WTC11 (cell line): ENCODE data around the gene ATP2A2. TPM values are rescaled to one million over a fixed set of nuclear protein-coding genes. Genes with fewer than 3 reads are reported as not detected.

ENCODE experiments used
- ATAC-seq: fragments of 200-7000 bp; cut with Tn5 transposase; 2 replicates; pipeline ENCODE4 v1.10.0; 2021; ENCODE audit warnings: mild to moderate bottlenecking, moderate library complexity
- CTCF ChIA-PET: fragments of 300-600 bp; sonication (Branson Sonifier 250); formaldehyde crosslinking; loops from one replicate; lab custom pipeline; 2021; ENCODE audit warnings: antibody characterized with exemption; lab: Charles Lee
- POLR2A ChIA-PET: fragments of 350-600 bp; sonication (Branson Sonifier 250); formaldehyde crosslinking; loops from one replicate; lab custom pipeline; 2021; ENCODE audit warnings: antibody characterized with exemption; lab: Charles Lee
- DNase-seq: peaks from one replicate; pipeline ENCODE4 v3.0.0; 2021; ENCODE audit warnings: low spot score
- H3K27ac Mint-ChIP-seq: 2 replicates; pipeline ENCODE4 v1.8.0; 2021; ENCODE audit warnings: mixed read lengths
- H3K27me3 Mint-ChIP-seq: 2 replicates; pipeline ENCODE4 v1.8.0; 2021; ENCODE audit warnings: low read depth, mild to moderate bottlenecking, moderate library complexity, mixed read lengths
- H3K36me3 Mint-ChIP-seq: 2 replicates; pipeline ENCODE4 v1.8.0; 2021; ENCODE audit warnings: mixed read lengths
- H3K4me1 Mint-ChIP-seq: 2 replicates; pipeline ENCODE4 v1.8.0; 2022; ENCODE audit warnings: mixed read lengths
- H3K4me3 Mint-ChIP-seq: 2 replicates; pipeline ENCODE4 v1.8.0; 2021; ENCODE audit warnings: mild to moderate bottlenecking, moderate library complexity, mixed read lengths
- H3K9me3 Mint-ChIP-seq: 2 replicates; pipeline ENCODE4 v1.8.0; 2021; ENCODE audit warnings: mixed read lengths
- FOXK1 ChIP-seq: sonication (generic); formaldehyde crosslinking; IDR thresholded peaks from 2 replicates; pipeline ENCODE4 v1.8.0; 2022; ENCODE audit warnings: mild to moderate bottlenecking, moderate library complexity, missing genetic modification reagents
- KAT7 ChIP-seq: sonication (generic); formaldehyde crosslinking; IDR thresholded peaks from 2 replicates; pipeline ENCODE4 v1.8.1; 2023; ENCODE audit warnings: missing genetic modification reagents, mild to moderate bottlenecking, borderline replicate concordance
- MXD4 ChIP-seq: fragments of 250-450 bp; sonication (Bioruptor Pico); IDR thresholded peaks from 2 replicates; pipeline ENCODE4 v1.8.0; 2021; ENCODE audit warnings: mild to moderate bottlenecking, moderate library complexity, borderline replicate concordance
- NR1H2 ChIP-seq: sonication (generic); formaldehyde crosslinking; IDR thresholded peaks from 2 replicates; pipeline ENCODE4 v1.9.0; 2021; ENCODE audit warnings: mild to moderate bottlenecking, moderate library complexity, missing genetic modification reagents
- NR2C2 ChIP-seq: sonication (generic); formaldehyde crosslinking; IDR thresholded peaks from 2 replicates; pipeline ENCODE4 v1.8.0; 2022; ENCODE audit warnings: mild to moderate bottlenecking, missing genetic modification reagents
- RELA ChIP-seq: sonication (generic); formaldehyde crosslinking; IDR thresholded peaks from 2 replicates; pipeline ENCODE4 v1.8.1; 2022; ENCODE audit warnings: missing genetic modification reagents, mild to moderate bottlenecking, borderline replicate concordance
- SMAD3 ChIP-seq: sonication (generic); formaldehyde crosslinking; IDR thresholded peaks from 2 replicates; pipeline ENCODE4 v1.8.0; 2022; ENCODE audit warnings: missing genetic modification reagents, mild to moderate bottlenecking, borderline replicate concordance
- ZBTB21 ChIP-seq: sonication (generic); formaldehyde crosslinking; IDR thresholded peaks from 2 replicates; pipeline ENCODE4 v1.8.1; 2023; ENCODE audit warnings: mild to moderate bottlenecking, missing genetic modification reagents, borderline replicate concordance
- ZNF138 ChIP-seq: sonication (generic); formaldehyde crosslinking; conservative IDR thresholded peaks from 2 replicates; pipeline ENCODE4 v1.8.1; 2022; ENCODE audit warnings: mild to moderate bottlenecking, moderate library complexity, missing genetic modification reagents
- ZNF219 ChIP-seq: sonication (generic); formaldehyde crosslinking; IDR thresholded peaks from 2 replicates; pipeline ENCODE4 v1.8.0; 2023; ENCODE audit warnings: missing genetic modification reagents, mild to moderate bottlenecking, borderline replicate concordance
- ZNF671 ChIP-seq: fragments of 250-450 bp; sonication (Bioruptor Pico); IDR thresholded peaks from 2 replicates; pipeline ENCODE4 v1.8.0; 2021; ENCODE audit warnings: mild to moderate bottlenecking
- total RNA-seq: library from RNA; stranded (reverse); gene quantifications from 3 replicates; pipeline ENCODE4 v1.2.3, GENCODE V29; 2021
- TF ChIP-seq, protein P1 (sequence below): sonication (generic); formaldehyde crosslinking; IDR thresholded peaks from 2 replicates; pipeline ENCODE4 v1.8.1; 2022; ENCODE audit warnings: mild to moderate bottlenecking, missing genetic modification reagents, moderate library complexity, borderline replicate concordance
- TF ChIP-seq, protein P2 (sequence below): sonication (generic); formaldehyde crosslinking; IDR thresholded peaks from 2 replicates; pipeline ENCODE4 v1.8.0; 2023; ENCODE audit warnings: missing genetic modification reagents, mild to moderate bottlenecking, borderline replicate concordance
- TF ChIP-seq, protein P3 (sequence below): sonication (generic); formaldehyde crosslinking; IDR thresholded peaks from 2 replicates; pipeline ENCODE4 v1.8.1; 2022; ENCODE audit warnings: mild to moderate bottlenecking, moderate library complexity, missing genetic modification reagents
- TF ChIP-seq, protein P4 (sequence below): sonication (generic); formaldehyde crosslinking; conservative IDR thresholded peaks from 2 replicates; pipeline ENCODE4 v1.8.1; 2023; ENCODE audit warnings: mild to moderate bottlenecking, low read depth, missing genetic modification reagents, moderate library complexity
- TF ChIP-seq, protein P5 (sequence below): sonication (generic); formaldehyde crosslinking; IDR thresholded peaks from 2 replicates; pipeline ENCODE4 v1.8.0; 2022; ENCODE audit warnings: mild to moderate bottlenecking, missing genetic modification reagents
- TF ChIP-seq, protein P6 (sequence below): sonication (generic); formaldehyde crosslinking; IDR thresholded peaks from 2 replicates; pipeline ENCODE4 v1.8.1; 2023; ENCODE audit warnings: mild to moderate bottlenecking, missing genetic modification reagents, moderate library complexity

ATP2A2 gene
- total RNA-seq, 1 experiment from 2014 or later = 239 TPM

DNA sequence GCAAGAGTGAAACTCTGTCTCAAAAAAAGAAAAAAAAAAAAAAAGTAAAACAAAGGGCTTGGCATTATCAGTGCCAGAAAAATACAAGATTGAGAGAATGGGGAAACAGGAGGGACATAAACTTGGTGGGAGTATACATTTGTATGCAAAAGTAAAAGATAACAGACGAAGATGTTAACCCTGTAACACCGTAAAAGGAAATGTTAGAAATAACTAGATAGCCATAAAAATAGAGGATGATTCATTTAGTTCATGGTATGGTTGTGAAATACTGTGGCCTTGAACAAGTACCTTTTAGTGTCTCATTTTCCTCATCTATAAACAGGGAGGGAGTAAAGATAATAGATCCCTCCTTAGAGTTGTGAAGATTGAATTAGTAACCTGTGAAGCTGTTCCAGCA is 33.3 kb downstream of the ATP2A2 start:
- no peak for DNase-seq
- no peak for ATAC-seq
- ChIA-PET POLR2A (no interaction called here), CTCF (interaction anchor here (0.9 kb wide), 1 partner anchor 214 kb away, joined by 3 read pairs; no protein-coding TSS in a partner anchor)
- Mint-ChIP-seq H3K4me3 (no peak overlapping the region), H3K27me3 (no peaks in the 10 kb centered on the region), H3K27ac (no peak overlapping the region), H3K36me3 (peaks cover 32% of the 10 kb centered on the region), H3K9me3 (no peaks in the 10 kb centered on the region), H3K4me1 (no peaks in the 10 kb centered on the region)
- TF ChIP-seq NR2C2 (CRISPR knock-in tag) = no peak
- no peak for TF ChIP-seq FOXK1 (CRISPR knock-in tag)
- no peak for TF ChIP-seq ZBTB21
- TF ChIP-seq, protein P1, sequence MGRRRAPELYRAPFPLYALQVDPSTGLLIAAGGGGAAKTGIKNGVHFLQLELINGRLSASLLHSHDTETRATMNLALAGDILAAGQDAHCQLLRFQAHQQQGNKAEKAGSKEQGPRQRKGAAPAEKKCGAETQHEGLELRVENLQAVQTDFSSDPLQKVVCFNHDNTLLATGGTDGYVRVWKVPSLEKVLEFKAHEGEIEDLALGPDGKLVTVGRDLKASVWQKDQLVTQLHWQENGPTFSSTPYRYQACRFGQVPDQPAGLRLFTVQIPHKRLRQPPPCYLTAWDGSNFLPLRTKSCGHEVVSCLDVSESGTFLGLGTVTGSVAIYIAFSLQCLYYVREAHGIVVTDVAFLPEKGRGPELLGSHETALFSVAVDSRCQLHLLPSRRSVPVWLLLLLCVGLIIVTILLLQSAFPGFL = no peak
- TF ChIP-seq, protein P2, sequence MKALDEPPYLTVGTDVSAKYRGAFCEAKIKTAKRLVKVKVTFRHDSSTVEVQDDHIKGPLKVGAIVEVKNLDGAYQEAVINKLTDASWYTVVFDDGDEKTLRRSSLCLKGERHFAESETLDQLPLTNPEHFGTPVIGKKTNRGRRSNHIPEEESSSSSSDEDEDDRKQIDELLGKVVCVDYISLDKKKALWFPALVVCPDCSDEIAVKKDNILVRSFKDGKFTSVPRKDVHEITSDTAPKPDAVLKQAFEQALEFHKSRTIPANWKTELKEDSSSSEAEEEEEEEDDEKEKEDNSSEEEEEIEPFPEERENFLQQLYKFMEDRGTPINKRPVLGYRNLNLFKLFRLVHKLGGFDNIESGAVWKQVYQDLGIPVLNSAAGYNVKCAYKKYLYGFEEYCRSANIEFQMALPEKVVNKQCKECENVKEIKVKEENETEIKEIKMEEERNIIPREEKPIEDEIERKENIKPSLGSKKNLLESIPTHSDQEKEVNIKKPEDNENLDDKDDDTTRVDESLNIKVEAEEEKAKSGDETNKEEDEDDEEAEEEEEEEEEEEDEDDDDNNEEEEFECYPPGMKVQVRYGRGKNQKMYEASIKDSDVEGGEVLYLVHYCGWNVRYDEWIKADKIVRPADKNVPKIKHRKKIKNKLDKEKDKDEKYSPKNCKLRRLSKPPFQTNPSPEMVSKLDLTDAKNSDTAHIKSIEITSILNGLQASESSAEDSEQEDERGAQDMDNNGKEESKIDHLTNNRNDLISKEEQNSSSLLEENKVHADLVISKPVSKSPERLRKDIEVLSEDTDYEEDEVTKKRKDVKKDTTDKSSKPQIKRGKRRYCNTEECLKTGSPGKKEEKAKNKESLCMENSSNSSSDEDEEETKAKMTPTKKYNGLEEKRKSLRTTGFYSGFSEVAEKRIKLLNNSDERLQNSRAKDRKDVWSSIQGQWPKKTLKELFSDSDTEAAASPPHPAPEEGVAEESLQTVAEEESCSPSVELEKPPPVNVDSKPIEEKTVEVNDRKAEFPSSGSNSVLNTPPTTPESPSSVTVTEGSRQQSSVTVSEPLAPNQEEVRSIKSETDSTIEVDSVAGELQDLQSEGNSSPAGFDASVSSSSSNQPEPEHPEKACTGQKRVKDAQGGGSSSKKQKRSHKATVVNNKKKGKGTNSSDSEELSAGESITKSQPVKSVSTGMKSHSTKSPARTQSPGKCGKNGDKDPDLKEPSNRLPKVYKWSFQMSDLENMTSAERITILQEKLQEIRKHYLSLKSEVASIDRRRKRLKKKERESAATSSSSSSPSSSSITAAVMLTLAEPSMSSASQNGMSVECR (CRISPR knock-in tag) = no peak
- no peak for TF ChIP-seq ZNF671 (CRISPR knock-in tag)
- no peak for TF ChIP-seq MXD4 (CRISPR knock-in tag)
- no peak for TF ChIP-seq SMAD3 (CRISPR knock-in tag)
- TF ChIP-seq KAT7 (CRISPR knock-in tag) = no peak
- TF ChIP-seq RELA (CRISPR knock-in tag) = no peak
- TF ChIP-seq, protein P3, sequence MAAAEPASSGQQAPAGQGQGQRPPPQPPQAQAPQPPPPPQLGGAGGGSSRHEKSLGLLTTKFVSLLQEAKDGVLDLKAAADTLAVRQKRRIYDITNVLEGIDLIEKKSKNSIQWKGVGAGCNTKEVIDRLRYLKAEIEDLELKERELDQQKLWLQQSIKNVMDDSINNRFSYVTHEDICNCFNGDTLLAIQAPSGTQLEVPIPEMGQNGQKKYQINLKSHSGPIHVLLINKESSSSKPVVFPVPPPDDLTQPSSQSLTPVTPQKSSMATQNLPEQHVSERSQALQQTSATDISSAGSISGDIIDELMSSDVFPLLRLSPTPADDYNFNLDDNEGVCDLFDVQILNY (CRISPR knock-in tag) = no peak
- TF ChIP-seq NR1H2 = no peak
- TF ChIP-seq, protein P4, sequence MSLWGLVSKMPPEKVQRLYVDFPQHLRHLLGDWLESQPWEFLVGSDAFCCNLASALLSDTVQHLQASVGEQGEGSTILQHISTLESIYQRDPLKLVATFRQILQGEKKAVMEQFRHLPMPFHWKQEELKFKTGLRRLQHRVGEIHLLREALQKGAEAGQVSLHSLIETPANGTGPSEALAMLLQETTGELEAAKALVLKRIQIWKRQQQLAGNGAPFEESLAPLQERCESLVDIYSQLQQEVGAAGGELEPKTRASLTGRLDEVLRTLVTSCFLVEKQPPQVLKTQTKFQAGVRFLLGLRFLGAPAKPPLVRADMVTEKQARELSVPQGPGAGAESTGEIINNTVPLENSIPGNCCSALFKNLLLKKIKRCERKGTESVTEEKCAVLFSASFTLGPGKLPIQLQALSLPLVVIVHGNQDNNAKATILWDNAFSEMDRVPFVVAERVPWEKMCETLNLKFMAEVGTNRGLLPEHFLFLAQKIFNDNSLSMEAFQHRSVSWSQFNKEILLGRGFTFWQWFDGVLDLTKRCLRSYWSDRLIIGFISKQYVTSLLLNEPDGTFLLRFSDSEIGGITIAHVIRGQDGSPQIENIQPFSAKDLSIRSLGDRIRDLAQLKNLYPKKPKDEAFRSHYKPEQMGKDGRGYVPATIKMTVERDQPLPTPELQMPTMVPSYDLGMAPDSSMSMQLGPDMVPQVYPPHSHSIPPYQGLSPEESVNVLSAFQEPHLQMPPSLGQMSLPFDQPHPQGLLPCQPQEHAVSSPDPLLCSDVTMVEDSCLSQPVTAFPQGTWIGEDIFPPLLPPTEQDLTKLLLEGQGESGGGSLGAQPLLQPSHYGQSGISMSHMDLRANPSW (CRISPR knock-in tag) = no peak
- TF ChIP-seq, protein P5, sequence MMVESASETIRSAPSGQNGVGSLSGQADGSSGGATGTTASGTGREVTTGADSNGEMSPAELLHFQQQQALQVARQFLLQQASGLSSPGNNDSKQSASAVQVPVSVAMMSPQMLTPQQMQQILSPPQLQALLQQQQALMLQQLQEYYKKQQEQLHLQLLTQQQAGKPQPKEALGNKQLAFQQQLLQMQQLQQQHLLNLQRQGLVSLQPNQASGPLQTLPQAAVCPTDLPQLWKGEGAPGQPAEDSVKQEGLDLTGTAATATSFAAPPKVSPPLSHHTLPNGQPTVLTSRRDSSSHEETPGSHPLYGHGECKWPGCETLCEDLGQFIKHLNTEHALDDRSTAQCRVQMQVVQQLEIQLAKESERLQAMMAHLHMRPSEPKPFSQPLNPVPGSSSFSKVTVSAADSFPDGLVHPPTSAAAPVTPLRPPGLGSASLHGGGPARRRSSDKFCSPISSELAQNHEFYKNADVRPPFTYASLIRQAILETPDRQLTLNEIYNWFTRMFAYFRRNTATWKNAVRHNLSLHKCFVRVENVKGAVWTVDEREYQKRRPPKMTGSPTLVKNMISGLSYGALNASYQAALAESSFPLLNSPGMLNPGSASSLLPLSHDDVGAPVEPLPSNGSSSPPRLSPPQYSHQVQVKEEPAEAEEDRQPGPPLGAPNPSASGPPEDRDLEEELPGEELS (CRISPR knock-in tag) = no peak
- TF ChIP-seq, protein P6, sequence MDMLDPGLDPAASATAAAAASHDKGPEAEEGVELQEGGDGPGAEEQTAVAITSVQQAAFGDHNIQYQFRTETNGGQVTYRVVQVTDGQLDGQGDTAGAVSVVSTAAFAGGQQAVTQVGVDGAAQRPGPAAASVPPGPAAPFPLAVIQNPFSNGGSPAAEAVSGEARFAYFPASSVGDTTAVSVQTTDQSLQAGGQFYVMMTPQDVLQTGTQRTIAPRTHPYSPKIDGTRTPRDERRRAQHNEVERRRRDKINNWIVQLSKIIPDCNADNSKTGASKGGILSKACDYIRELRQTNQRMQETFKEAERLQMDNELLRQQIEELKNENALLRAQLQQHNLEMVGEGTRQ = no peak
- TF ChIP-seq ZNF219 (CRISPR knock-in tag) = no peak
- TF ChIP-seq ZNF138 (CRISPR knock-in tag) = no peak
